Left lung (tissue), 14 donors: ENCODE measurements around the gene SNORC. TPM values are rescaled to one million over a fixed set of nuclear protein-coding genes. Genes with fewer than 3 reads are reported as not detected.

ENCODE experiments used
- ATAC-seq: fragments of 200-7000 bp; cut with Tn5 transposase; one replicate; pipeline ENCODE4 v1.9.1; 2020; ENCODE audit warnings: moderate library complexity
- DNase-seq, 4 donors: peaks; one replicate each; pipeline ENCODE4 v3.0.0-alpha.2; 2013 to 2020
- H3K27ac ChIP-seq, 2 donors: fragments of 200-600 bp; sonication (generic) in 1 of 2; one replicate each; pipeline versions ENCODE4 v1.5.0 to v1.8.0; 2020 to 2021
- H3K27me3 ChIP-seq, 2 donors: fragments of 200-600 bp; sonication (generic) in 1 of 2; one replicate each; pipeline versions ENCODE4 v1.5.0 to v1.8.0; 2020 to 2021
- H3K36me3 ChIP-seq, 2 donors: fragments of 200-600 bp; sonication (generic) in 1 of 2; one replicate each; pipeline versions ENCODE4 v1.5.0 to v1.8.0; 2020 to 2021
- H3K4me1 ChIP-seq, 2 donors: fragments of 200-600 bp; one replicate each; pipeline ENCODE4 v1.8.0; 2021
- H3K4me3 ChIP-seq, 2 donors: fragments of 200-600 bp; sonication (generic) in 1 of 2; one replicate each; pipeline versions ENCODE4 v1.5.0 to v1.8.0; 2020 to 2021; ENCODE audit warnings: mild to moderate bottlenecking in 1 of 2
- H3K9me3 ChIP-seq, 2 donors: fragments of 200-600 bp; sonication (generic) in 1 of 2; one replicate each; pipeline versions ENCODE4 v1.5.0 to v1.8.0; 2020 to 2021
- intact Hi-C, 2 donors: fragments of 100-400 bp; cut with DNase I; formaldehyde crosslinking; loops; one replicate each; pipeline versions ENCODE4 v1.11.2 to v1.14.2; 2022
- long read RNA-seq, 12 donors: library from polyadenylated mRNA in 2 of 12; unstranded in 2 of 12; transcript quantifications; one replicate each; pipeline ENCODE4 v2.0.0 and lab custom pipeline, GENCODE V29; 2019 to 2026
- polyA plus RNA-seq, 6 donors: library from polyadenylated mRNA; unstranded; fragments of 120-200 nt; gene quantifications; one replicate each; pipeline ENCODE4 v1.2.1, GENCODE V29; 2013; ENCODE audit not compliant: insufficient read length in 6 of 6
- total RNA-seq, 2 donors: library from RNA; stranded (reverse); fragmentation: NEBNext Ultra II Directional; extraction: Animal tissue kit (Norgen Biotek cat#: 25700); gene quantifications; one replicate each; pipeline ENCODE4 v1.2.1, GENCODE V29; 2021
- TF ChIP-seq, protein P1 (sequence below), 2 donors: fragments of 200-600 bp; sonication (generic) in 1 of 2; IDR thresholded peaks; one replicate each; pipeline versions ENCODE4 v1.5.0 to v1.8.0; 2021; ENCODE audit warnings: antibody characterized with exemption in 2 of 2
- donor health status: DM: no; HTN: yes; CAD: no.
- donor health status: DM: no; HTN: no; CAD: no.

The SNORC gene
- total RNA-seq (1 to 10 TPM; 2.2 to 3.6 TPM), polyA plus RNA-seq (1 to 10 TPM in 4 of 6 donors, under 1 TPM in 2; 0.53 to 2.7 (median 1.5) TPM)
- long read RNA-seq, donor 1, partial matches to known transcripts = 5 of 6 reads
- long read RNA-seq, donor 1, other reads (novel, unspliced or antisense) = 0 of 6 reads
- long read RNA-seq, donor 2, partial matches to known transcripts = 0 of 1 reads
- long read RNA-seq, donor 2, other reads (novel, unspliced or antisense) = 0 of 1 reads
- long read RNA-seq, donor 3 = 0 reads
- long read RNA-seq, donor 4 = 0 reads
- long read RNA-seq, donor 5 = 0 reads
- long read RNA-seq, donor 6 = 0 reads
- long read RNA-seq, donor 7 = 0 reads
- long read RNA-seq, donor 8 = 0 reads
- long read RNA-seq, donor 9 = 0 reads
- long read RNA-seq, donor 10 = 0 reads
- long read RNA-seq, donor 11, transcript SNORC-206 (2 exons, 2,782 nt) = major isoform, 5 of 7 reads
- long read RNA-seq, donor 11, partial matches to known transcripts = 0 of 7 reads
- long read RNA-seq, donor 11, other reads (novel, unspliced or antisense) = 0 of 7 reads
- long read RNA-seq, donor 12 = 0 reads

DNA sequence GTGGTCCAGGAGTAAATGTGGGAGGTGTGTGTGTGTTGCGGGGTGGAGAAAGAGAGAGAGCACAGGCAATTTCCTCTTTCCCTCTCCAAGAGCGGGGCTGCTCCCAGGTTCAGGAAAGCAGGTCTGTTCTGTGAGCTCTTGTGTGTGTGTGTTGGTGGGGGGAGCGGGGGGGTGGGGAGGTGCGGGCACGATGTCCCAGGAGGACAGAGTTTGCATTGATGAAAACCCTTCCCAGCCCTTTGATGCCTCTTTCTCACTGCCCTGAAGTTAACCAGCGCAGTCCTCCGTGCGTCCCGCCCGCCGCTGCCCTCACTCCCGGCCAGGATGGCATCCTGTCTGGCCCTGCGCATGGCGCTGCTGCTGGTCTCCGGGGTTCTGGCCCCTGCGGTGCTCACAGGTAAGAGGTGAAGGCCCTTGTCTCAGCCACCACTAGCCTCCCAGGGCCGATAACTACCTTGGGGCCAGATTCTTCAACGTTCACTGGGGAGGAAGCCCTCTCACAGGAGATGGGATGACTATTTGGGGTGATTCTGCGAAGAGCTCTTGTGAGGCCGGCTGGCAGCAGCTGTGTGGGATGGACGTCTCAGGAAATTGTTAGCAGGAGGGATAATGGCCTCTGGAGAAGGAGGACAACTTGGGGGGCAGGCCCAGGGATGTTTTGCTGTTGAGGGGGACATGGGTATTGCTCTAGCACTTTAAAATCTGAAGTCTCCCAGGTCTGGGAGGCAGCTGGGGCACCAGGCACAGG is at the start of gene SNORC:
TSS of gene SNORC (plus strand) at position 247 of the 748 bp plus-strand sequence. CDS start at position 325, 78 bp downstream.
- no peak within 1 kb of the TSS for H3K4me3 ChIP-seq
- intact Hi-C loops = no loop called here
- DNase-seq (no peak), ATAC-seq (no peak)
- no peak within 1 kb of the TSS for H3K27ac ChIP-seq
- H3K36me3 ChIP-seq = no peaks in the 10 kb centered on the region
- TF ChIP-seq, protein P1, sequence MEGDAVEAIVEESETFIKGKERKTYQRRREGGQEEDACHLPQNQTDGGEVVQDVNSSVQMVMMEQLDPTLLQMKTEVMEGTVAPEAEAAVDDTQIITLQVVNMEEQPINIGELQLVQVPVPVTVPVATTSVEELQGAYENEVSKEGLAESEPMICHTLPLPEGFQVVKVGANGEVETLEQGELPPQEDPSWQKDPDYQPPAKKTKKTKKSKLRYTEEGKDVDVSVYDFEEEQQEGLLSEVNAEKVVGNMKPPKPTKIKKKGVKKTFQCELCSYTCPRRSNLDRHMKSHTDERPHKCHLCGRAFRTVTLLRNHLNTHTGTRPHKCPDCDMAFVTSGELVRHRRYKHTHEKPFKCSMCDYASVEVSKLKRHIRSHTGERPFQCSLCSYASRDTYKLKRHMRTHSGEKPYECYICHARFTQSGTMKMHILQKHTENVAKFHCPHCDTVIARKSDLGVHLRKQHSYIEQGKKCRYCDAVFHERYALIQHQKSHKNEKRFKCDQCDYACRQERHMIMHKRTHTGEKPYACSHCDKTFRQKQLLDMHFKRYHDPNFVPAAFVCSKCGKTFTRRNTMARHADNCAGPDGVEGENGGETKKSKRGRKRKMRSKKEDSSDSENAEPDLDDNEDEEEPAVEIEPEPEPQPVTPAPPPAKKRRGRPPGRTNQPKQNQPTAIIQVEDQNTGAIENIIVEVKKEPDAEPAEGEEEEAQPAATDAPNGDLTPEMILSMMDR (IDR thresholded peaks at IDR 0.05) = no peak
- no peaks in the 10 kb centered on the region for H3K9me3 ChIP-seq
- H3K4me1 ChIP-seq = peaks cover 0 to 4% of the 10 kb centered on the region in 2 donors
- H3K27me3 ChIP-seq = peaks cover 0 to 11% of the 10 kb centered on the region in 2 donors

DNA sequence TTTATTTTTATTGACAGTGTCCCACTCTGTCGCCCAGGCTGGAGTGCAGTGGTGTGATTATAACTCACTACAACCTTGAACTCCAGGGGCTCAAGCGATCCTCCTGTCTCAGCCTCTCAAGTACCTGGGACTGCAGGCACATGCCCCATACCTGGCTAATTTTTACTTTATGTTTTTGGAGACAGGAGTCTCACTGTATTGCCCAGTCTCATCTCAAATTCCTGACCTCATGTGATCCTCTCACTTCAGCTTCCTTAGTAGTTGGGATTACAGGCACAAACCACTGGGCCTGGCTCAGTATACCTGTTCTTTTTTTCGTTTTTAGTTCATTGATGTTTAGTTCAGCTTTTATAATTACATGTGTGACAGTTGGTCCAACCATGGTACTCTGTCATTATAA is 40.1 kb upstream of the SNORC start:
- H3K27ac ChIP-seq = no peak overlapping the region
- H3K4me1 ChIP-seq = no peaks in the 10 kb centered on the region
- intact Hi-C loops = no loop called here
- no peaks in the 10 kb centered on the region for H3K27me3 ChIP-seq
- no peak overlapping the region for H3K4me3 ChIP-seq
- H3K9me3 ChIP-seq = no peaks in the 10 kb centered on the region
- DNase-seq = no peak
- ATAC-seq = no peak
- H3K36me3 ChIP-seq = peaks cover 0 to 79% of the 10 kb centered on the region in 2 donors
- TF ChIP-seq, protein P1 (IDR thresholded peaks at IDR 0.05) = no peak

GRCh38 chr2:232831496-232831895 is 38.6 kb upstream of the SNORC start:
- Histone ChIP-seq H3K4me1 (no peaks in the 10 kb centered on the region), H3K4me3 (no peak overlapping the region), H3K27me3 (no peaks in the 10 kb centered on the region), H3K9me3 (no peaks in the 10 kb centered on the region), H3K27ac (no peak overlapping the region), H3K36me3 (peaks cover 0 to 82% of the 10 kb centered on the region in 2 donors)
- TF ChIP-seq, protein P1 (IDR thresholded peaks at IDR 0.05) = no peak
- ATAC-seq (no peak), DNase-seq (no peak)
- intact Hi-C loops = no loop called here

GRCh38 chr2:232833830-232834229 is 36.2 kb upstream of the SNORC start:
- ATAC-seq = no peak
- H3K27ac ChIP-seq = no peak overlapping the region
- peaks cover 0 to 21% of the 10 kb centered on the region in 2 donors for H3K4me1 ChIP-seq
- intact Hi-C loops = no loop called here
- TF ChIP-seq, protein P1 (IDR thresholded peaks at IDR 0.05) = no peak
- DNase-seq = no peak
- H3K9me3 ChIP-seq = no peaks in the 10 kb centered on the region
- H3K4me3 ChIP-seq = no peak overlapping the region
- no peaks in the 10 kb centered on the region for H3K27me3 ChIP-seq
- H3K36me3 ChIP-seq = peaks cover 0 to 78% of the 10 kb centered on the region in 2 donors
